Measurements from ENCODE around the gene TRAIP.

DNA sequence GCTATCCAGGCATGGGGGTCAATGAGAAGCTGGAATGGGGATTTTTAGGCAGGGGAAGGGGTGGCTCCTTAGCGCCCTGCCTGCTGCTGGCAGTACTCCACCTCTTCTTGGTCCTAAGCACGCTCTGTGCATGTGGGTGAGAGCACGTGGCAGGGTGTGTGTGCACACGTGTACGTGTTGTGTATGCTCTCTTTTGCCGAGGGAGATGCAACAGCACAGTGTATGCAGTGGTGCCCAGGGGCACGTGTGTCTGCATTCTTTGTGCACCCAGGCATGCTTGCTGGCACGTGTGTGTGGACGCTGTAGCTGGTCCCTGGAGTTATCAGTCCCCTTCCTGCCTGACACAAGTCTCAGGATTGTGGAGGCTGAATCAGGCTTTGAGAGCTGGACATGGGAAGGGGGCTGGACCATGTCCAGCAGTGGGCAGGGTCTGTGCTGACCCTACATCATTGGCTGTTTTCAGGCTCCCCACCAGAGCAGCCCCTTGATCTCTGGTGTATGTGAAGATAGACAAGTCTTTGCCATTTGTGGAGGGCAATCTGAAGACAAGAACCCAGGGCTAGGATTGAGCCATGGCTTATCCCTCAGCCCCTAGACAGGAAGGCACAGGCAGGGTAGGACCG lies 15.3 kb upstream of the TRAIP start:
- TF ChIP-seq POLR2A (IDR thresholded peaks at IDR 0.05) (no peak), POLR2AphosphoS5 (IDR thresholded peaks at IDR 0.05; ENCODE audit: insufficient read depth in 1 of 2, low read depth in 1 of 2) (no peak)
- TF ChIP-seq, protein P1, sequence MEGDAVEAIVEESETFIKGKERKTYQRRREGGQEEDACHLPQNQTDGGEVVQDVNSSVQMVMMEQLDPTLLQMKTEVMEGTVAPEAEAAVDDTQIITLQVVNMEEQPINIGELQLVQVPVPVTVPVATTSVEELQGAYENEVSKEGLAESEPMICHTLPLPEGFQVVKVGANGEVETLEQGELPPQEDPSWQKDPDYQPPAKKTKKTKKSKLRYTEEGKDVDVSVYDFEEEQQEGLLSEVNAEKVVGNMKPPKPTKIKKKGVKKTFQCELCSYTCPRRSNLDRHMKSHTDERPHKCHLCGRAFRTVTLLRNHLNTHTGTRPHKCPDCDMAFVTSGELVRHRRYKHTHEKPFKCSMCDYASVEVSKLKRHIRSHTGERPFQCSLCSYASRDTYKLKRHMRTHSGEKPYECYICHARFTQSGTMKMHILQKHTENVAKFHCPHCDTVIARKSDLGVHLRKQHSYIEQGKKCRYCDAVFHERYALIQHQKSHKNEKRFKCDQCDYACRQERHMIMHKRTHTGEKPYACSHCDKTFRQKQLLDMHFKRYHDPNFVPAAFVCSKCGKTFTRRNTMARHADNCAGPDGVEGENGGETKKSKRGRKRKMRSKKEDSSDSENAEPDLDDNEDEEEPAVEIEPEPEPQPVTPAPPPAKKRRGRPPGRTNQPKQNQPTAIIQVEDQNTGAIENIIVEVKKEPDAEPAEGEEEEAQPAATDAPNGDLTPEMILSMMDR (IDR thresholded peaks at IDR 0.05): no peak

Data from vagina (tissue), 2 donors.